Measurements from ENCODE around the gene LRRC39.

The LRRC39 gene

GRCh38 chr1:100152271-100152670, 25.8 kb downstream of the LRRC39 start:
- DNase-seq (ENCODE audit: low read depth) = no peak
- TF ChIP-seq CTCF (IDR thresholded peaks at IDR 0.05; ENCODE audit: low read depth, low read length, missing control alignments) = no peak
- in situ Hi-C loops (cut with HindIII; ENCODE audit: low sequenced_read_pairs) = no loop called here
- no peak overlapping the region for H3K4me3 ChIP-seq (ENCODE audit: low read depth, low read length)

DNA sequence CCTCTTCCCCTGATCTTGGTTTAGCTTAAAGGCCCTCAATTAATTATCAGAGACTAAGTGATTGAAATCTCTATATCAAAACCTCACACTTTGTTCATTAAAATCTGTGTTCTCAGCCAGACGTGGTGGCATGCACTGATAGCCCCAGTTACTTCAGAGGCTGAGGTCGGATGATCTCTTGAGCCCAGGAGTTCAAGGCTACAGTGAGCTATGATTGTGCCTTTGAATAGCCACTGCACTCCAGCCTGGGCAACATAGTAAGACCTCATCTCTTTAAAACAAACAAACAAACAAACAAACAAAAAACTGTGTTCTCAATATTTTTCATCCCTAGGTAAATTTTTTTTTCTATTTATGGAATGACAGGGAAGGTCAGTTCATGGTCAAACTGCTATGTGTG, 26.4 kb downstream of the LRRC39 start:
- TF ChIP-seq CTCF (IDR thresholded peaks at IDR 0.05; ENCODE audit: low read depth, low read length, missing control alignments) = no peak
- in situ Hi-C loops (cut with HindIII; ENCODE audit: low sequenced_read_pairs) = no loop called here
- no peak for DNase-seq (ENCODE audit: low read depth)
- H3K4me3 ChIP-seq (ENCODE audit: low read depth, low read length) = no peak overlapping the region

GRCh38 chr1:100147875-100148274, 30.2 kb downstream of the LRRC39 start:
- in situ Hi-C loops (cut with HindIII; ENCODE audit: low sequenced_read_pairs) = no loop called here
- no peak overlapping the region for H3K4me3 ChIP-seq (ENCODE audit: low read depth, low read length)
- TF ChIP-seq CTCF (IDR thresholded peaks at IDR 0.05; ENCODE audit: low read depth, low read length, missing control alignments) = no peak
- no peak for DNase-seq (ENCODE audit: low read depth)

DNA sequence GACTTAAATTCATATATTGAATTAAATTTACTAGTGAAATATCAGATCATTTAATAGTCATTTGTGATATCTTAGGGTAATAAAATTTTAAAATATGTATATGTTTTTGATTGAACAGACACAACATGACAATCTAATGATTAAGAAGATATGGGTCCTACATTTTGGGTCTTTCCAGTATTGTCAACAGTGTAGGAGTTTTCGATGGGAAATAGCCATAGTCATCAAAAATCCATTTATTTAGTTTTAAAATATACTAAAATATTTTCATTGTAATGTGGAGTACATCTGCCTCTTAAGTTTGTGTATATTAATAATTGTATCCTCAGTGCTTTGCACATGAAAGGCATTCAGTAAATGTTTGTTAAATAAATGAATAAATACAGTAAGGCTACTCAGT, 31.1 kb downstream of the LRRC39 start:
- no peak for DNase-seq (ENCODE audit: low read depth)
- H3K4me3 ChIP-seq (ENCODE audit: low read depth, low read length) = no peak overlapping the region
- no peak for TF ChIP-seq CTCF (IDR thresholded peaks at IDR 0.05; ENCODE audit: low read depth, low read length, missing control alignments)
- in situ Hi-C loops (cut with HindIII; ENCODE audit: low sequenced_read_pairs) = no loop called here

DNA sequence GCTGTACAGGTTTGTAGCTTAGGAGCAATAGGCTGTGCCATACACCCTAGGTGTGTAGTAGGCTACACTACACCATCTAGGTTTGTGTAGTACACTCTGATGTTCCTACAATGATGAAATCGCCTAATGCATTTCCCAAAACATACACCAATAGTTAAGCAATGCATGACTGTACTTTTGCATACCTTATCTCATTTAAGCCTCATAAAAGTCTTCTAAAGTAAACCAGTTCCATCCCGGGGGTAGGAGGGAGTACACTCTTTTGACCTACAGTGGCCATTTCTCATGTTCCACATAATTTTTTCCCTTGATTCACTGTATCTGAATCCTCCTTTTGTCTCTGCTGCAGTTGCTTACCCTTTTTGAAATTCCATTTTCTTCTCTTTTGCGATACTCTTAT, 32.9 kb downstream of the LRRC39 start:
- H3K4me3 ChIP-seq (ENCODE audit: low read depth, low read length) = no peak overlapping the region
- DNase-seq (ENCODE audit: low read depth) = no peak
- in situ Hi-C loops (cut with HindIII; ENCODE audit: low sequenced_read_pairs) = no loop called here
- no peak for TF ChIP-seq CTCF (IDR thresholded peaks at IDR 0.05; ENCODE audit: low read depth, low read length, missing control alignments)

GRCh38 chr1:100142343-100142742, 35.7 kb downstream of the LRRC39 start:
- H3K4me3 ChIP-seq (ENCODE audit: low read depth, low read length) = no peak overlapping the region
- in situ Hi-C loops (cut with HindIII; ENCODE audit: low sequenced_read_pairs) = no loop called here
- TF ChIP-seq CTCF (IDR thresholded peaks at IDR 0.05; ENCODE audit: low read depth, low read length, missing control alignments) = no peak
- no peak for DNase-seq (ENCODE audit: low read depth)

DNA sequence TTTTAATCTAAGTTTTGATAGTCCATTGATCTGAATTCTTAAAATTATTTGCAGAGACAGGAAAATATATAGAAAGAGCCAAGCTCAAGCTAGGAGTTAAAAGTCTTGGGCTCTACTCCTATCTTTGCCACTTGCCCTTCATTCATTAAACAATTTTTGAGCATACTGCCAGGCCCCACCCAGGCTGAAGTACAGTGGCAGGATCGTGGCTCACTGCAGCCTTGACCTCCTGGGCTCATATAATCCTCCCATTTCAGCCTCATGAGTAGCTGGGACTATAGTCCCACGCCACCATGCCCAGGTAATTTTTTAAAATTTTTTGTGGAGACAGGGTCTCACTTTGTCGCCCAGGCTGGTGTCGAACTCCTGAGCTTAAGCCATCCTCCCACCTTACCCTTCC, 36.9 kb downstream of the LRRC39 start:
- DNase-seq (ENCODE audit: low read depth) = no peak
- in situ Hi-C loops (cut with HindIII; ENCODE audit: low sequenced_read_pairs) = no loop called here
- TF ChIP-seq CTCF (IDR thresholded peaks at IDR 0.05; ENCODE audit: low read depth, low read length, missing control alignments) = no peak
- H3K4me3 ChIP-seq (ENCODE audit: low read depth, low read length) = no peak overlapping the region

Measured in astrocyte of the cerebellum (primary cell).